Right lobe of liver (tissue), 6 donors: ENCODE results near the gene OGT. TPM values are rescaled to one million over a fixed set of nuclear protein-coding genes. Genes with fewer than 3 reads are reported as not detected.

Source experiments
- ATAC-seq, 4 donors: fragments of 200-7000 bp; cut with Tn5 transposase; one replicate each; pipeline ENCODE4 v1.9.1; 2020; ENCODE audit warnings: mild to moderate bottlenecking in 4 of 4, moderate library complexity in 4 of 4
- DNase-seq, 3 donors: peaks; one replicate each; pipeline ENCODE4 v3.0.0-alpha.2; 2020
- H3K27ac ChIP-seq, 3 donors: fragments of 200-600 bp; one replicate each; pipeline ENCODE4 v1.8.0; 2022
- H3K27me3 ChIP-seq, 2 donors: fragments of 200-600 bp; one replicate each; pipeline ENCODE4 v1.8.0; 2022
- H3K36me3 ChIP-seq, 4 donors: fragments of 200-600 bp; sonication (generic) in 1 of 4; one replicate each; pipeline versions ENCODE4 v1.5.1 to v1.8.0; 2017 to 2022; ENCODE audit warnings: control low read depth in 1 of 4
- H3K4me1 ChIP-seq, 4 donors: fragments of 200-600 bp; sonication (generic) in 1 of 4; one replicate each; pipeline versions ENCODE4 v1.5.1 to v1.8.0; 2017 to 2022; ENCODE audit warnings: control low read depth in 1 of 4
- H3K4me3 ChIP-seq, 3 donors: fragments of 200-600 bp; one replicate each; pipeline ENCODE4 v1.8.0; 2022
- H3K9me3 ChIP-seq, 4 donors: fragments of 200-600 bp; sonication (generic) in 1 of 4; one replicate each; pipeline versions ENCODE4 v1.5.1 to v1.8.0; 2017 to 2022; ENCODE audit warnings: control low read depth in 1 of 4
- CTCF ChIP-seq, 4 donors: fragments of 200-600 bp in 3 of 4; fragments of 450-650 bp in 1 of 4; IDR thresholded peaks; one replicate each; pipeline versions ENCODE4 v1.5.1 to v1.8.0; 2016 to 2022; ENCODE audit warnings: antibody characterized with exemption in 4 of 4, mild to moderate bottlenecking in 2 of 4
- POLR2A ChIP-seq: fragments of 450-650 bp; IDR thresholded peaks from one replicate; pipeline ENCODE4 v1.6.1; 2017; ENCODE audit warnings: antibody characterized with exemption, mild to moderate bottlenecking
- WGBS: methylation state at CpG from one replicate; pipeline ENCODE4 v1.1.6; 2018; ENCODE audit warnings: low coverage, low lambda C conversion rate; ENCODE audit not compliant: insufficient coverage; ENCODE audit errors: missing lambda C conversion rate; 5-methylcytosine and 5-hydroxymethylcytosine counted together
- intact Hi-C, 2 donors: fragments of 100-400 bp; cut with DNase I; formaldehyde crosslinking; loops; one replicate each; pipeline versions ENCODE4 v1.11.2 to v1.14.1; 2022
- total RNA-seq, 6 experiments: library from RNA; depleted of rRNA in 2 of 6; stranded (reverse); fragments of >200 nt in 2 of 6; fragmentation: NEBNext Ultra II Directional in 3 of 6; extraction: Animal tissue kit (Norgen Biotek cat#: 25700) in 3 of 6; gene quantifications; one replicate each; pipeline versions ENCODE4 v1.1.0 to v1.2.4, GENCODE V29; 2016 to 2023
- donor health status: DM: no; HTN: yes; CAD: no.
- donor health status: DM: no; HTN: no; CAD: no.
- donor health status: DM: no; HTN: no; CAD: no.
- donor health status: DM: no; HTN: yes; CAD: no.
- donor health status: DM: no; HTN: yes; CAD: no.

Gene OGT
- total RNA-seq, 6 experiments from 2014 or later = 35.5 to 67.0 (median 44.5) TPM

- 23% methylated on average over 5 of the region's 5 CpGs for WGBS
- H3K4me3 ChIP-seq = no peak overlapping the region
- no peak for TF ChIP-seq CTCF (IDR thresholded peaks at IDR 0.05)
- TF ChIP-seq POLR2A = no peak
- H3K36me3 ChIP-seq = no peaks in the 10 kb centered on the region
- no peaks in the 10 kb centered on the region for H3K9me3 ChIP-seq
- peaks cover 0 to 19% (median 2%) of the 10 kb centered on the region in 4 donors for H3K4me1 ChIP-seq
- intact Hi-C loops = no loop called here
- DNase-seq (no peak), ATAC-seq (no peak)
- no peaks in the 10 kb centered on the region for H3K27me3 ChIP-seq
- no peak overlapping the region for H3K27ac ChIP-seq
Observed at GRCh38 chrX:71536285-71536684, 3.4 kb downstream of the OGT start.

- H3K4me3 ChIP-seq = no peak overlapping the region
- WGBS = 65% methylated on average over 9 of the region's 9 CpGs
- peaks cover 0 to 26% (median 2%) of the 10 kb centered on the region in 4 donors for H3K4me1 ChIP-seq
- intact Hi-C loops = no loop called here
- ATAC-seq = no peak
- H3K27me3 ChIP-seq = no peaks in the 10 kb centered on the region
- no peaks in the 10 kb centered on the region for H3K36me3 ChIP-seq
- no peak overlapping the region for H3K27ac ChIP-seq
- H3K9me3 ChIP-seq = no peaks in the 10 kb centered on the region
- no peak for TF ChIP-seq POLR2A
- DNase-seq = no peak
Observed at GRCh38 chrX:71537743-71538142, 4.8 kb downstream of the OGT start.

- no peak overlapping the region for H3K4me3 ChIP-seq
- no peak overlapping the region for H3K27ac ChIP-seq
- no peaks in the 10 kb centered on the region for H3K27me3 ChIP-seq
- peaks cover 0 to 32% (median 2%) of the 10 kb centered on the region in 4 donors for H3K4me1 ChIP-seq
- no peaks in the 10 kb centered on the region for H3K9me3 ChIP-seq
- TF ChIP-seq POLR2A = no peak
- TF ChIP-seq CTCF (IDR thresholded peaks at IDR 0.05) = no peak
- no peaks in the 10 kb centered on the region for H3K36me3 ChIP-seq
- 66% methylated on average over 3 of the region's 3 CpGs for WGBS
- intact Hi-C loops = no loop called here
- no peak for DNase-seq
- ATAC-seq = no peak
Observed at GRCh38 chrX:71540801-71541200, 7.9 kb downstream of the OGT start.

GRCh38 chrX:71541210-71542022 lies 8.5 kb downstream of the OGT start:
- DNase-seq (no peak), ATAC-seq (peak in 2 of 4 donors; percentile 18 to 33)
- intact Hi-C loops = no loop called here
- H3K4me3 ChIP-seq = no peak overlapping the region
- TF ChIP-seq POLR2A (no peak), CTCF (IDR thresholded peaks at IDR 0.05) (no peak)
- H3K27ac ChIP-seq = no peak overlapping the region
- peaks cover 0 to 5% (median 2%) of the 10 kb centered on the region in 4 donors for H3K36me3 ChIP-seq
- H3K9me3 ChIP-seq = no peaks in the 10 kb centered on the region
- whole genome bisulfite sequencing = 43% methylated on average over 8 of the region's 8 CpGs
- peaks cover 0 to 29% (median 2%) of the 10 kb centered on the region in 4 donors for H3K4me1 ChIP-seq
- no peaks in the 10 kb centered on the region for H3K27me3 ChIP-seq

- TF ChIP-seq CTCF (IDR thresholded peaks at IDR 0.05) (no peak), POLR2A (no peak)
- Histone ChIP-seq H3K36me3 (peaks cover 0 to 13% (median 9%) of the 10 kb centered on the region in 4 donors), H3K4me3 (no peak overlapping the region), H3K9me3 (no peaks in the 10 kb centered on the region), H3K27me3 (no peaks in the 10 kb centered on the region), H3K4me1 (peaks cover 0 to 28% (median 2%) of the 10 kb centered on the region in 4 donors), H3K27ac (no peak overlapping the region)
- 44% methylated on average over 1 of the region's 1 CpG for WGBS
- no peak for ATAC-seq
- DNase-seq = no peak
- intact Hi-C loops = no loop called here
Observed at GRCh38 chrX:71542411-71542810, 9.5 kb downstream of the OGT start.
